Measurements from ENCODE around the gene KCNQ1.

The KCNQ1 gene

GRCh38 chr11:2521081-2521732 lies 76.4 kb downstream of the KCNQ1 start:
- TF ChIP-seq EZH2 (IDR thresholded peaks at IDR 0.05; ENCODE audit: borderline replicate concordance, low read length) (no peak), CTCF (IDR thresholded peaks at IDR 0.05; ENCODE audit: low read length) (no peak)
- H3K4me3 ChIP-seq (ENCODE audit: low read depth, low read length, poor library complexity, severe bottlenecking): no peak overlapping the region
- H4K20me1 ChIP-seq (ENCODE audit: insufficient read depth, low read length): no peaks in the 10 kb centered on the region

GRCh38 chr11:2521733-2522630 lies 77.2 kb downstream of the KCNQ1 start:
- TF ChIP-seq CTCF (IDR thresholded peaks at IDR 0.05; ENCODE audit: low read length): no peak
- TF ChIP-seq EZH2 (IDR thresholded peaks at IDR 0.05; ENCODE audit: borderline replicate concordance, low read length): no peak
- Histone ChIP-seq H3F3A (ENCODE audit: insufficient read depth, low read length) (no peaks in the 10 kb centered on the region), H3K9me3 (ENCODE audit: low read length) (no peaks in the 10 kb centered on the region), H3K9me2 (ENCODE audit: low read depth, low read length) (no peaks in the 10 kb centered on the region), H4K20me1 (ENCODE audit: insufficient read depth, low read length) (no peaks in the 10 kb centered on the region), H3K79me2 (ENCODE audit: insufficient read depth, low read length) (no peaks in the 10 kb centered on the region), H3K27me3 (ENCODE audit: insufficient read depth, low read length) (no peaks in the 10 kb centered on the region), H3K27ac (ENCODE audit: low read depth, low read length, poor library complexity, severe bottlenecking) (no peak overlapping the region), H3K4me2 (ENCODE audit: low read length) (no peak overlapping the region), H3K36me3 (ENCODE audit: insufficient read depth, low read length) (no peaks in the 10 kb centered on the region), H2AFZ (ENCODE audit: low read length) (no peak overlapping the region), H3K9ac (ENCODE audit: low read length) (no peak overlapping the region), H3K4me3 (ENCODE audit: low read depth, low read length, poor library complexity, severe bottlenecking) (no peak overlapping the region), H3K4me1 (ENCODE audit: insufficient read depth, low read length, severe bottlenecking) (no peaks in the 10 kb centered on the region)

More at GRCh38 chr11:2521081-2521732, 76.4 kb downstream of the KCNQ1 start:
- Histone ChIP-seq H3K27ac (ENCODE audit: low read depth, low read length, poor library complexity, severe bottlenecking) (no peak overlapping the region), H3K36me3 (ENCODE audit: insufficient read depth, low read length) (no peaks in the 10 kb centered on the region), H3K9ac (ENCODE audit: low read length) (no peak overlapping the region), H3K4me2 (ENCODE audit: low read length) (no peak overlapping the region), H3K9me3 (ENCODE audit: low read length) (no peaks in the 10 kb centered on the region), H3K9me2 (ENCODE audit: low read depth, low read length) (no peaks in the 10 kb centered on the region), H3K79me2 (ENCODE audit: insufficient read depth, low read length) (no peaks in the 10 kb centered on the region), H3K27me3 (ENCODE audit: insufficient read depth, low read length) (no peaks in the 10 kb centered on the region), H3K4me1 (ENCODE audit: insufficient read depth, low read length, severe bottlenecking) (no peaks in the 10 kb centered on the region), H2AFZ (ENCODE audit: low read length) (no peak overlapping the region), H3F3A (ENCODE audit: insufficient read depth, low read length) (no peaks in the 10 kb centered on the region)

- Histone ChIP-seq H3K36me3 (ENCODE audit: insufficient read depth, low read length) (no peaks in the 10 kb centered on the region), H2AFZ (ENCODE audit: low read length) (no peak overlapping the region), H3K9me2 (ENCODE audit: low read depth, low read length) (no peaks in the 10 kb centered on the region), H3K4me2 (ENCODE audit: low read length) (no peak overlapping the region), H3K79me2 (ENCODE audit: insufficient read depth, low read length) (no peaks in the 10 kb centered on the region), H3F3A (ENCODE audit: insufficient read depth, low read length) (no peaks in the 10 kb centered on the region), H3K27me3 (ENCODE audit: insufficient read depth, low read length) (no peaks in the 10 kb centered on the region), H3K9ac (ENCODE audit: low read length) (no peak overlapping the region), H4K20me1 (ENCODE audit: insufficient read depth, low read length) (no peaks in the 10 kb centered on the region), H3K9me3 (ENCODE audit: low read length) (no peaks in the 10 kb centered on the region), H3K27ac (ENCODE audit: low read depth, low read length, poor library complexity, severe bottlenecking) (no peak overlapping the region), H3K4me3 (ENCODE audit: low read depth, low read length, poor library complexity, severe bottlenecking) (no peak overlapping the region), H3K4me1 (ENCODE audit: insufficient read depth, low read length, severe bottlenecking) (no peaks in the 10 kb centered on the region)
- TF ChIP-seq CTCF (IDR thresholded peaks at IDR 0.05; ENCODE audit: low read length) (no peak), EZH2 (IDR thresholded peaks at IDR 0.05; ENCODE audit: borderline replicate concordance, low read length) (no peak)
Observed at GRCh38 chr11:2522631-2523255, 77.9 kb downstream of the KCNQ1 start.
